ENCODE data around the gene ARHGEF38. TPM values are rescaled to one million over a fixed set of nuclear protein-coding genes. Genes with fewer than 3 reads are reported as not detected.
"Not testable (repeated sequence)": the region's sequence is repeated elsewhere in the genome, so short reads cannot be mapped to it uniquely, and the experiment has no call there.

Gene ARHGEF38
- total RNA-seq, 2 experiments from 2014 or later: not detected

GRCh38 chr4:105659190-105659589, 106.8 kb downstream of the ARHGEF38 start:
- intact Hi-C loops (cut with DNase I, micrococcal nuclease): no loop called here
- Mint-ChIP-seq H3K9me3 (ENCODE audit: low read depth) (no peaks in the 10 kb centered on the region), H3K4me3 (no peak overlapping the region), H3K4me1 (no peaks in the 10 kb centered on the region), H3K27ac (no peak overlapping the region), H3K36me3 (ENCODE audit: low read depth) (no peaks in the 10 kb centered on the region), H3K27me3 (peaks cover 9% of the 10 kb centered on the region)
- ChIA-PET POLR2A (no interaction called here), CTCF (interaction anchor here (1.6 kb wide), 1 partner anchor 9 kb away, joined by 4 read pairs; no protein-coding TSS in a partner anchor)
- DNase-seq (no peak), ATAC-seq (no peak)

- H3K4me3 Mint-ChIP-seq: no peak overlapping the region
- ChIA-PET CTCF (no interaction called here), POLR2A (interaction anchor here (0.7 kb wide), 1 partner anchor 975 kb away, joined by 5 read pairs; no protein-coding TSS in a partner anchor)
- H3K9me3 Mint-ChIP-seq (ENCODE audit: low read depth): no peaks in the 10 kb centered on the region
- DNase-seq: no peak
- H3K27me3 Mint-ChIP-seq: peaks cover 14% of the 10 kb centered on the region
- H3K36me3 Mint-ChIP-seq (ENCODE audit: low read depth): no peaks in the 10 kb centered on the region
- H3K27ac Mint-ChIP-seq: no peak overlapping the region
- intact Hi-C loops (cut with DNase I, micrococcal nuclease): no loop called here
- ATAC-seq: no peak
- H3K4me1 Mint-ChIP-seq: no peaks in the 10 kb centered on the region
These were observed 108.6 kb downstream of the ARHGEF38 start for GRCh38 chr4:105661028-105661427.

- ChIA-PET POLR2A (no interaction called here), CTCF (interaction anchor here (1.0 kb wide), 1 partner anchor 13 kb away, joined by 3 read pairs; no protein-coding TSS in a partner anchor)
- Mint-ChIP-seq H3K27me3 (peaks cover 17% of the 10 kb centered on the region), H3K9me3 (ENCODE audit: low read depth) (no peaks in the 10 kb centered on the region), H3K36me3 (ENCODE audit: low read depth) (no peaks in the 10 kb centered on the region), H3K27ac (no peak overlapping the region), H3K4me3 (no peak overlapping the region), H3K4me1 (no peaks in the 10 kb centered on the region)
- ATAC-seq (no peak), DNase-seq (no peak)
- intact Hi-C loops (cut with DNase I, micrococcal nuclease): no loop called here
These were observed 110.7 kb downstream of the ARHGEF38 start for GRCh38 chr4:105662935-105663675.

GRCh38 chr4:105666693-105667092, 114.3 kb downstream of the ARHGEF38 start:
- CTCF ChIA-PET: interaction anchor here (1.0 to 1.4 kb wide), 3 partner anchors 11 to 792 kb away, joined by 3 read pairs; no protein-coding TSS in a partner anchor

GRCh38 chr4:105670684-105671083, 118.3 kb downstream of the ARHGEF38 start:
- DNase-seq (no peak), ATAC-seq (no peak)
- ChIA-PET POLR2A (no interaction called here), CTCF (interaction anchor here (0.6 kb wide), 1 partner anchor 56 kb away, joined by 4 read pairs; no protein-coding TSS in a partner anchor)
- intact Hi-C loops (cut with DNase I, micrococcal nuclease): no loop called here
- no peaks in the 10 kb centered on the region for H3K9me3 Mint-ChIP-seq (ENCODE audit: low read depth)
- no peaks in the 10 kb centered on the region for H3K36me3 Mint-ChIP-seq (ENCODE audit: low read depth)
- peaks cover 6% of the 10 kb centered on the region for H3K27me3 Mint-ChIP-seq
- H3K27ac Mint-ChIP-seq: no peak overlapping the region
- H3K4me1 Mint-ChIP-seq: no peaks in the 10 kb centered on the region
- H3K4me3 Mint-ChIP-seq: no peak overlapping the region

More at GRCh38 chr4:105666693-105667092, 114.3 kb downstream of the ARHGEF38 start:
- POLR2A ChIA-PET: no interaction called here
- Mint-ChIP-seq H3K4me3 (no peak overlapping the region), H3K4me1 (no peaks in the 10 kb centered on the region), H3K27ac (no peak overlapping the region), H3K9me3 (ENCODE audit: low read depth) (no peaks in the 10 kb centered on the region), H3K36me3 (ENCODE audit: low read depth) (no peaks in the 10 kb centered on the region), H3K27me3 (peaks cover 14% of the 10 kb centered on the region)
- intact Hi-C loops (cut with DNase I, micrococcal nuclease): no loop called here
- DNase-seq (no peak), ATAC-seq (no peak)

- peaks cover 4% of the 10 kb centered on the region for H3K27me3 Mint-ChIP-seq
- no peaks in the 10 kb centered on the region for H3K36me3 Mint-ChIP-seq (ENCODE audit: low read depth)
- ATAC-seq (no peak), DNase-seq (no peak)
- H3K4me3 Mint-ChIP-seq: no peak overlapping the region
- intact Hi-C loops (cut with DNase I, micrococcal nuclease): no loop called here
- H3K9me3 Mint-ChIP-seq (ENCODE audit: low read depth): no peaks in the 10 kb centered on the region
- H3K4me1 Mint-ChIP-seq: no peaks in the 10 kb centered on the region
- no peak overlapping the region for H3K27ac Mint-ChIP-seq
- CTCF ChIA-PET: no interaction called here
- POLR2A ChIA-PET: no interaction called here
These were observed 118.9 kb downstream of the ARHGEF38 start for GRCh38 chr4:105671301-105671700.

- intact Hi-C loops (cut with DNase I, micrococcal nuclease): no loop called here
- ChIA-PET POLR2A (no interaction called here), CTCF (no interaction called here)
- no peak overlapping the region for H3K27ac Mint-ChIP-seq
- H3K4me3 Mint-ChIP-seq: no peak overlapping the region
- H3K36me3 Mint-ChIP-seq (ENCODE audit: low read depth): no peaks in the 10 kb centered on the region
- H3K27me3 Mint-ChIP-seq: peaks cover 2% of the 10 kb centered on the region
- DNase-seq: no peak
- no peak for ATAC-seq
- H3K9me3 Mint-ChIP-seq (ENCODE audit: low read depth): no peaks in the 10 kb centered on the region
- no peaks in the 10 kb centered on the region for H3K4me1 Mint-ChIP-seq
These were observed 121.6 kb downstream of the ARHGEF38 start for GRCh38 chr4:105674011-105674410.

GRCh38 chr4:105677709-105678108, 125.3 kb downstream of the ARHGEF38 start:
- DNase-seq (no peak), ATAC-seq (no peak)
- no peaks in the 10 kb centered on the region for H3K4me1 Mint-ChIP-seq
- H3K9me3 Mint-ChIP-seq (ENCODE audit: low read depth): no peaks in the 10 kb centered on the region
- H3K4me3 Mint-ChIP-seq: no peak overlapping the region
- H3K36me3 Mint-ChIP-seq (ENCODE audit: low read depth): peaks cover 5% of the 10 kb centered on the region
- ChIA-PET CTCF (no interaction called here), POLR2A (no interaction called here)
- peaks cover 2% of the 10 kb centered on the region for H3K27me3 Mint-ChIP-seq
- no peak overlapping the region for H3K27ac Mint-ChIP-seq
- intact Hi-C loops (cut with DNase I, micrococcal nuclease): no loop called here

- ChIA-PET CTCF (interaction anchor here (0.8 to 1.1 kb wide), 2 partner anchors 48 to 748 kb away, joined by 3 read pairs; no protein-coding TSS in a partner anchor), POLR2A (no interaction called here)
- Mint-ChIP-seq H3K4me3 (no peak overlapping the region), H3K36me3 (ENCODE audit: low read depth) (peaks cover 10% of the 10 kb centered on the region), H3K9me3 (ENCODE audit: low read depth) (no peaks in the 10 kb centered on the region), H3K4me1 (no peaks in the 10 kb centered on the region), H3K27ac (no peak overlapping the region), H3K27me3 (no peaks in the 10 kb centered on the region)
- intact Hi-C loops (cut with DNase I, micrococcal nuclease): no loop called here
- no peak for DNase-seq
- ATAC-seq: no peak
These were observed 126.8 kb downstream of the ARHGEF38 start for GRCh38 chr4:105679186-105679585.

- POLR2A ChIA-PET: no interaction called here
- Mint-ChIP-seq H3K4me3 (no peak overlapping the region), H3K36me3 (ENCODE audit: low read depth) (peaks cover 15% of the 10 kb centered on the region), H3K9me3 (ENCODE audit: low read depth) (no peaks in the 10 kb centered on the region), H3K4me1 (no peaks in the 10 kb centered on the region), H3K27me3 (no peaks in the 10 kb centered on the region), H3K27ac (no peak overlapping the region)
- CTCF ChIA-PET: no interaction called here
- no peak for DNase-seq
- no peak for ATAC-seq
- intact Hi-C loops (cut with DNase I, micrococcal nuclease): no loop called here
These were observed 130.6 kb downstream of the ARHGEF38 start for GRCh38 chr4:105683038-105683437.

- no peak overlapping the region for H3K4me3 Mint-ChIP-seq
- ATAC-seq (no peak), DNase-seq (no peak)
- no peak overlapping the region for H3K27ac Mint-ChIP-seq
- H3K27me3 Mint-ChIP-seq: no peaks in the 10 kb centered on the region
- intact Hi-C loops (cut with DNase I, micrococcal nuclease): no loop called here
- H3K4me1 Mint-ChIP-seq: peaks cover 2% of the 10 kb centered on the region
- POLR2A ChIA-PET: no interaction called here
- peaks cover 29% of the 10 kb centered on the region for H3K36me3 Mint-ChIP-seq (ENCODE audit: low read depth)
- CTCF ChIA-PET: no interaction called here
- no peaks in the 10 kb centered on the region for H3K9me3 Mint-ChIP-seq (ENCODE audit: low read depth)
These were observed 134.2 kb downstream of the ARHGEF38 start for GRCh38 chr4:105686571-105686970.

GRCh38 chr4:105694812-105695211, 142.4 kb downstream of the ARHGEF38 start:
- H3K4me3 Mint-ChIP-seq; POLR2A ChIA-PET; H3K27ac Mint-ChIP-seq; ATAC-seq; H3K27me3 Mint-ChIP-seq; intact Hi-C loops (cut with DNase I, micrococcal nuclease); CTCF ChIA-PET; H3K4me1 Mint-ChIP-seq; H3K9me3 Mint-ChIP-seq (ENCODE audit: low read depth); DNase-seq: not testable (repeated sequence)
- peaks cover 33% of the 10 kb centered on the region for H3K36me3 Mint-ChIP-seq (ENCODE audit: low read depth)
